Right lobe of liver (tissue), 4 donors: ENCODE results near the gene NUP210.

Experiments
- CTCF ChIP-seq, 4 donors: fragments of 200-600 bp in 3 of 4; fragments of 450-650 bp in 1 of 4; IDR thresholded peaks; one replicate each; pipeline versions ENCODE4 v1.5.1 to v1.8.0; 2016 to 2022; ENCODE audit warnings: antibody characterized with exemption in 4 of 4, mild to moderate bottlenecking in 2 of 4
- POLR2A ChIP-seq: fragments of 450-650 bp; IDR thresholded peaks from one replicate; pipeline ENCODE4 v1.6.1; 2017; ENCODE audit warnings: antibody characterized with exemption, mild to moderate bottlenecking
- donor health status: DM: no; HTN: no; CAD: no.
- donor health status: DM: no; HTN: no; CAD: no.
- donor health status: DM: no; HTN: yes; CAD: no.

- no peak for TF ChIP-seq CTCF (IDR thresholded peaks at IDR 0.05)
- no peak for TF ChIP-seq POLR2A
These were observed 111.1 kb downstream of the NUP210 start for GRCh38 chr3:13309004-13309403.
